ENCODE data around the gene MAD1L1.

- TF ChIP-seq CTCF (IDR thresholded peaks at IDR 0.05) (no peak), POLR2A (IDR thresholded peaks at IDR 0.05) (no peak)
Observed at GRCh38 chr7:2053395-2053794, 179.3 kb downstream of the MAD1L1 start.
